8988T (cell line): ENCODE results near the gene BLOC1S5.
"Not testable (repeated sequence)": the region's sequence is repeated elsewhere in the genome, so short reads cannot be mapped to it uniquely, and the experiment has no call there.

Experiments used
- DNase-seq: peaks from one replicate; pipeline ENCODE4 v3.0.0; 2011

BLOC1S5 gene

GRCh38 chr6:8041913-8042583 lies 22.1 kb downstream of the BLOC1S5 start:
- no peak for DNase-seq

GRCh38 chr6:8034107-8034506 lies 30.1 kb downstream of the BLOC1S5 start:
- DNase-seq: not testable (repeated sequence)

GRCh38 chr6:8030920-8031319 lies 33.3 kb downstream of the BLOC1S5 start:
- DNase-seq: no peak

GRCh38 chr6:8029243-8029870 lies 34.8 kb downstream of the BLOC1S5 start:
- DNase-seq: no peak

- no peak for DNase-seq
Observed at GRCh38 chr6:8027965-8028651, 36.1 kb downstream of the BLOC1S5 start.

- no peak for DNase-seq
Observed at GRCh38 chr6:8026800-8027199, 37.4 kb downstream of the BLOC1S5 start.

- DNase-seq: no peak
Observed at GRCh38 chr6:8025191-8025590, 39.0 kb downstream of the BLOC1S5 start.

GRCh38 chr6:8023638-8024037 lies 40.6 kb downstream of the BLOC1S5 start:
- no peak for DNase-seq

- DNase-seq: no peak
Observed at GRCh38 chr6:8020083-8020482, 44.1 kb downstream of the BLOC1S5 start.

- DNase-seq: no peak
Observed at GRCh38 chr6:8017705-8018104, 46.5 kb downstream of the BLOC1S5 start.

GRCh38 chr6:8017276-8017701 lies 46.9 kb downstream of the BLOC1S5 start:
- no peak for DNase-seq

- no peak for DNase-seq
Observed at GRCh38 chr6:8014947-8015346, 49.2 kb downstream of the BLOC1S5 start.

- DNase-seq: no peak
Observed at GRCh38 chr6:8013763-8014162, 50.4 kb downstream of the BLOC1S5 start.

GRCh38 chr6:8006208-8006607 lies 58.0 kb downstream of the BLOC1S5 start:
- DNase-seq: peak; percentile 26

- no peak for DNase-seq
Observed at GRCh38 chr6:8005136-8005535, 59.1 kb downstream of the BLOC1S5 start.

- no peak for DNase-seq
Observed at GRCh38 chr6:8000636-8001035, 63.6 kb downstream of the BLOC1S5 start.

- no peak for DNase-seq
Observed at GRCh38 chr6:8000188-8000596, 64.0 kb downstream of the BLOC1S5 start.

GRCh38 chr6:7999201-7999600 lies 65.0 kb downstream of the BLOC1S5 start:
- no peak for DNase-seq

GRCh38 chr6:7998103-7998725 lies 66.0 kb downstream of the BLOC1S5 start:
- no peak for DNase-seq

GRCh38 chr6:7997286-7997685 lies 66.9 kb downstream of the BLOC1S5 start:
- no peak for DNase-seq

GRCh38 chr6:7996538-7997111 lies 67.6 kb downstream of the BLOC1S5 start:
- no peak for DNase-seq

GRCh38 chr6:7993952-7994351 lies 70.2 kb downstream of the BLOC1S5 start:
- DNase-seq: no peak

- DNase-seq: no peak
Observed at GRCh38 chr6:7993399-7993798, 70.8 kb downstream of the BLOC1S5 start.
